OCI-LY3 (cell line): ENCODE data around the gene TRAF3IP3.

Source experiments
- CTCF ChIP-seq: fragments of 200-600, 300-600 bp; sonication (generic); IDR thresholded peaks from 2 replicates; pipeline ENCODE4 v1.5.1; 2014; ENCODE audit warnings: antibody characterized with exemption, low read length, low read depth
- EZH2phosphoT487 ChIP-seq: fragments of 200-600 bp; shearing (Covaris generic); IDR thresholded peaks from 2 replicates; pipeline ENCODE4 v1.6.1; 2018; ENCODE audit warnings: antibody characterized with exemption, mixed run types, low read depth

DNA sequence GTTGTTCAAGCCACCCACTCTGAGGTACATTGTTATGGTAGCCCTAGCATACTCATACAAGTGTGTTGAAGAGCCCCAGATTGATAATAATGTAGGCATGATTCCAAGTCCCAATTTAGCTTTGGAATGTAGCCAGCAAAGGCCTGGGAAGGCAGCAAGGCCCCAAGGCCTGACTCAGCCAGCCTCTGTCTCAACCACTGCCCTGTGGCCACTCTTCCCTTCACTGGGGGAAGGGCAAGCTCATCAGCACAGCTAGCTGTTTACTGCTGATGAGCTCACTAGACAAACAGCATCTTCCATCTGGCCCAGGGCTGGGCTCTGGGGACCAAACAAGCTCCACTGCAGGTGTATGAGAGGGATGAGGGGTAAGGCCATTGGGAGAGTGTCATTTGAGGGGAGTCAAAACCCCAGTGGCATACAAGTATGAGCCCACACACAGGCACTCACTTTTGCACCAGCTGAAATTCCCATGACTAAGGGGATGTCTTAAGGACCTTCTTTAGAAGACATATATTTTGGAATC lies 52.3 kb downstream of the TRAF3IP3 start:
- TF ChIP-seq CTCF, result no peak
- TF ChIP-seq EZH2phosphoT487, result no peak
